ENCODE results near the gene TUT1. TPM values are rescaled to one million over a fixed set of nuclear protein-coding genes. Genes with fewer than 3 reads are reported as not detected.
"Not testable (repeated sequence)": the region's sequence is repeated elsewhere in the genome, so short reads cannot be mapped to it uniquely, and the experiment has no call there.

Gene TUT1
- polyA plus RNA-seq (2014; cell fraction: cytosol; rRNA removed) = 29.3 and 33.3 TPM in 2 replicates
- polyA plus RNA-seq (2014; cell fraction: nucleus; rRNA removed) = 46.7 and 63.7 TPM in 2 replicates

GRCh38 chr11:62591448-62592145 lies at the start of gene TUT1:
TSS of gene TUT1 (minus strand) at chr11:62591523. CDS start at chr11:62591485, 38 bp downstream.
- DNase-seq (ENCODE audit: low spot score) = peak; percentile 100

GRCh38 chr11:62632492-62632891 lies 41.2 kb upstream of the TUT1 start:
- DNase-seq (ENCODE audit: low spot score) = no peak

GRCh38 chr11:62627713-62628112 lies 36.4 kb upstream of the TUT1 start:
- no peak for DNase-seq (ENCODE audit: low spot score)

- DNase-seq (ENCODE audit: low spot score) = no peak
These were observed 31.3 kb upstream of the TUT1 start for GRCh38 chr11:62622476-62623089.

GRCh38 chr11:62621567-62622470 lies 30.5 kb upstream of the TUT1 start, which contains the start of gene B3GAT3:
TSS of gene B3GAT3 (minus strand) at chr11:62621986. CDS start at chr11:62621947, 39 bp downstream.
- DNase-seq (ENCODE audit: low spot score) = peak; percentile 99

GRCh38 chr11:62621027-62621566 lies 29.8 kb upstream of the TUT1 start:
- no peak for DNase-seq (ENCODE audit: low spot score)

GRCh38 chr11:62616957-62617356 lies 25.6 kb upstream of the TUT1 start:
- not testable (repeated sequence) for DNase-seq (ENCODE audit: low spot score)

GRCh38 chr11:62615521-62615920 lies 24.2 kb upstream of the TUT1 start:
- DNase-seq (ENCODE audit: low spot score) = no peak

GRCh38 chr11:62614275-62614674 lies 23.0 kb upstream of the TUT1 start:
- DNase-seq (ENCODE audit: low spot score) = no peak

GRCh38 chr11:62613291-62613778 lies 22.0 kb upstream of the TUT1 start:
- DNase-seq (ENCODE audit: low spot score) = no peak

- DNase-seq (ENCODE audit: low spot score) = peak; percentile 96
These were observed 21.3 kb upstream of the TUT1 start, which contains the start of the genes EML3 and ROM1 for GRCh38 chr11:62612366-62613290. TSS of gene EML3 (minus strand) at chr11:62612775. CDS start at chr11:62612457, 318 bp downstream. TSS of gene ROM1 (plus strand) at chr11:62613257. CDS start at chr11:62613282, 25 bp downstream.

GRCh38 chr11:62611705-62612365 lies 20.5 kb upstream of the TUT1 start:
- peak; percentile 56 for DNase-seq (ENCODE audit: low spot score)

- DNase-seq (ENCODE audit: low spot score) = no peak
These were observed 19.7 kb upstream of the TUT1 start for GRCh38 chr11:62610814-62611704.

- DNase-seq (ENCODE audit: low spot score) = no peak
These were observed 19.1 kb upstream of the TUT1 start for GRCh38 chr11:62610403-62610802.

- DNase-seq (ENCODE audit: low spot score) = no peak
These were observed 17.5 kb upstream of the TUT1 start for GRCh38 chr11:62608776-62609175.

GRCh38 chr11:62607714-62608113 lies 16.4 kb upstream of the TUT1 start:
- DNase-seq (ENCODE audit: low spot score) = no peak

- DNase-seq (ENCODE audit: low spot score) = no peak
These were observed 14.6 kb upstream of the TUT1 start for GRCh38 chr11:62605902-62606301.

GRCh38 chr11:62605467-62605866 lies 14.1 kb upstream of the TUT1 start:
- DNase-seq (ENCODE audit: low spot score) = no peak

All from SK-N-DZ (cell line).